IPS-NIHi11 (cell line): Measurements from ENCODE around the gene IREB2.
A peak's percentile ranks its signal among the peaks of the same experiment; 100 is the strongest.

ENCODE experiments used
- DNase-seq: peaks from one replicate; pipeline ENCODE4 v3.0.0; 2012; ENCODE audit warnings: mixed read lengths, low spot score

The IREB2 gene

DNA sequence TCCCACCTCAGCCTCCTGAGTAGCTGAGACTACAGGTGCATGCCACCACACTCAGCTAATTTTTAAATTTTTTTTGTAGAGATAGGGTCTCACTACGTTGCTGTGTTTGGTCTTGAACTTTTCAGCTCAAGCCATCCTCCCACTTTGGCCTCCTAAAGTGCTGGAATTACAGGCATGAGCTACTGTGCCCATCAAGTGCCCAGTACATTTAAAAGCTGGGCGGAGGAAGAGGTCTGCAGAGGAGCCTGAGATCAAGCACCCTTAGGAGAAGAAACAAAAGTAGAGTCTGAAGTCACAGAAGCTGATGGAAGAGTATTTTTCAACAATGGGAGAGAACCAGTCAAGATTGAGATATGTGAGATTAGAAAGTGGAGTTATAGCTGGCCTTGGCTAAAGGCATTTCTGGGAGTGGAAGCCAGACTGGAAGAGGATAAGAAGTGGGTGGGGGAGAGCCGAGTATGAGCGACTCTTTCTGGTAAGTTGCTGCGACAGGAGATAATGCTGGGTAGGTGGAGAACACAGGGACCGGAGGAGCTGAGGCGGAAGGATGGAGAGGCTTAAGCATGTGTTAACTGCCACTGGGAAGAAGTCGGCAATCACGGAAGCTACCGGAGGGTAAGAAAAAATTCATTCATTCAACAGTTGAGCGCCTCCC is 782 bp upstream of the IREB2 start:
- DNase-seq, result peak; percentile 46

DNA sequence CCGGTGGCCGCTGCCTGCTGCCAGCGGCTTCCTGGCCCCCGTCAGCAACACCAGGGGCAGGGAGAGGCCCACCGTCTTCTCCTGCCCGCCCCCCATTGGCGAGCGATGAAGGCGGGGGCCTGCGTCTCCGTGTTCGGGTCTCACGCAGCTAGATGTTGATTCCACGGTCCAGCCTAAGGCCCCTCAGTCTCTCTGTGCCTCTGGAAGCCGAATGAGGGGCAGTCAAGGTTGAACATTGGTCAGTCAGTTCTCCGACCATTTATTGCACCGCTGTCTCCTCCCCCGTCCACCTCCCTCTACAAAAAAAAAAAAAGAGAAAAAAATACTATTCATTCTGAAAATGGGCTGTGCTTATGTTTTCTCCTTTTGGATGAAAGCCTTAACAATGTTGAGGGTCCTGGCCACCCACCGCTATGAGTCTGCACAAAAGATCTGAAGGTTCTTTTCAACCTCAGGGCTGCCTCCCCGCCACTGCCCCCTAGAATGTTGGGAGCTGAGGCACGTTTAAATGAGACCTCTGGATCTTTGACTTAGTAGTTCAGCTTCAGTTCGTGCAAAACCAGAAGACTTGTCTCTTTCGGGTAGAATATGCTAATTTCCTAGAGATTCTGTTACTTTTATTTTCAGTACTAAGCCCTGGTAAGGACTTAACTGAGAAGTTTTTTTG is 736 bp downstream of the IREB2 start:
- DNase-seq, result peak; percentile 43

DNA sequence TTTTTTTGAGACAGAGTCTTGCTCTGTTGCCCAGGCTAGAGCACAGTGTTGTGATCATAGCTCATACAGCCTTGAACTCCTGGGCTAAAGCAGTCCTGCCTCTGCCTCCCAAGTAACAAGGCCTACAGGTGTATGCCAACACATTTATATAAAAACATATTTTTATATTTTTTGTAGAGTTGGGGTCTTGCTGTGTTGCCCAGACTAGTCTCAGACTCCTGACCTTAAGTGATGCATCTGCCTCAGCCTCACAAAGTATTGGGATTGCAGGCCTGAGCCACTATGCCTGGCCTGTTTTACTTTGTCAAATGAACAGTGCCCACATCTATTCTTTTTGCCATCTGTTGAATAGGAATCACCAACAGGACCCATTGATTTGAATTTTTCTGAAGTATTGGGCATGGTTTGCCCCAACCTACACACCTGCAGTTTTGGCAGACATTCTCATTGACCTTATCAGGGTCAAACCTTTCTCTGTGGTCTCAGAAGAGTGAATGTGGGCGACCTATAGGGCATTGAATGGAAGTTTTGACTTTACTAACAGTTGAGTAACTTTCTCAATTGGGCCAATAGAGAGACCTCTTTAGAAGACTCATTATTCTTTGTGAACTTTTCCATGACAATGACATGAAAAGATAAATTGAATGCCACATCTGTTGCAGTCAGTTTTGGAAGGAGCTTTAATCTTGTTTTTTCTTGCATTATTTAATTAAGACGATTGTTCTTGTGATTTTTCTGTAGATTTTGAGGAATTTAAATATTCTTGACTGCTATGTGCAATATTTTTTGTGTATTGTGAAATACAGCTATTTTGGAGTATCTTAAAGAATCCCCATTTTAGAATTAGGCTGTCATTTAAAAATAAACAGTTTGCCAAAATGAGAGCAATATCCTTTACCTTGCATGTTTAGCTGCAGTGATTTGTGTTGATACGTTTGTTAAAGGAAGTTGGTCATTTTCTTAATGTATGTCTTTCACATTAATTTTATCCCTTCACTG is 2.7 kb downstream of the IREB2 start:
- no peak for DNase-seq

DNA sequence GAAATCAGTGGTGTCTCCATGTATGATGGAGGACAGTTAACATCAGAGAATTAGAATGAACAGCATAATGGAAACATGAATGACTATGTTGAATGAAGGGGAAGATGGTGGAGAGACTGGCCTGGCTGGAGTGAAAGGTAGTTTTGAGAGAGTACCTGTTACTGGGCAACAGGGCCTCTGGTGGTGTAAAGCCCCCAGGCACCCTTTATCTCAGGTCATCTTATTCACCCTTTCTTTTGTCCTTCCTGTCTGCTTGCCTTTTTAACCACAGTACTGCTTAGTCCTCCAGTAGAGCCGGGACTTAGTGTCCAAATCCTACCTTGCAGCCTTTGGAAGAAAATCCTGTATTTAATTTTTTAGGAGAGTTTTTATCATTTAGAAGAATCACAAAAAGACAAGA is 6.2 kb downstream of the IREB2 start:
- no peak for DNase-seq

DNA sequence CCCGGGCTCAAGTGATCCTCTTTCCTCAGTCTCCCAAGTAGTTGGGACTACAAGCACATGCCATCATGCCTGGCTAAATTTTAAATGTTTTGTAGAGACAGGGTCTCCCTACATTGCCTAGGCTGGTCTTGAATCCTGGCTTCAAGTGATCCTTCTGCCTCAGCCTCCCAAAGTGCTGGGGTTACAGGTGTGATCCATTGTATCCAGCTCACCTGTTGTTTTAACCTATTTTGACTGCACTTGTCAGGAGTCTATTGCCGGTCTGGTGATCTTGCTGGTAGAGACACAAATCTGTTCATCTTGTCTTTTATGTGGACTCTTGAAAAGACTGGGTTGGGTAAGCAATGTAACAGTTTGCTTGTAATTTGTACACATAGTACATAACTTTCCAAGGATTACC is 7.9 kb downstream of the IREB2 start:
- no peak for DNase-seq

DNA sequence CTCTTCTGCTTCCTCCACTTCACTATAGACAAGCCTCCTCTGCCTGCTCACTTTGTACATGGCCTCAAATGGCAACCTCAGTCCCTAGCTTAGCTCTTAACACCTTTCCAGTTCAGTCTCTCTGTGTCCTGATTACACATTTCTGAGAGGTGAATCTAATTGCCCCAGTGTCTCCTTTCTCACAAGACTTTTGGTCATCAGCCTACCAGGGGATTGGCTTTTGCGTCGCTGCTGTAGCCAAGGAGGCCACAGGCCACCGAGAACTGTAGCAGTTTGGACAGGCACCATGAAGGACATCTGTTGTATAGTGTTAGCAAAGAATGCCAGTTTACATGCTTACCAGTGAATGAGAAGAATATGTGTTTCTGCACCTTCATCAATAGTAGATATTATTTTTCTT is 8.5 kb downstream of the IREB2 start:
- no peak for DNase-seq

DNA sequence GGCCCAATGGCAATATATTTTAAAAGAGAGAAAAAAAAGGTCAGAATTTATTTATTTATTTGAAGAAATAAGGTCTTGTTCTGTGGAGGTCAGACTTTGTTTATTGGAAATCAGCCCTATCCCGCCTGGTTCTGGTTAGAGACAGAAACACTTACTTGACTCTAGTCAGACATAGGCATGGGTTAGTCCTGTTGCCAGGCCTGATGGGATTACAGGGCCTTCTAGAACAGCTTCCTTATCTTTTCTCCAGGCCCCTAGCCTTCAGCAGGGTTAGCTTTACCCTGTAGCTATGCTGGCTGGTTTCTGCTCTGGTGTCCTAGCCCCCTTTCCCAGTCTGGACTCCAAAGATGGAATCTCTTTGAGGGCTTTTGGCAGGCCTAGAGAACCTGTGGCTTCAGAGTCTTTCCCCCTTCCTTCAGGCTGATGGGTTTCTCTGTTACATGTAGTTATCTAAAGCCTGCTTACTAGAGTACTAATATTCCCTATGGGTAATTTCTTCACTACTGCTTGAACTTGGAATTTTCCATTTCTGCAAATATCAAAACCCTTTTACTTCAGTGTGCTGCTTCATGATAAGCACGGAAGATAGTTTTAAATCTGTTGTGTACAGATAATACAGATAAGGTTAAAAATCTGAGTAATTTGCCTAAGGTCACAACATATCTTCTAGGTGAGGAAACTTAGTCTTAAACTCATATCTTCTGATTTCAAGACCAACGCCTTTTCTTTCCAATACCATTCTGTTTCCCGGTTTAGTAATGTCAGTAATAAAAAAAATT is 10.6 kb downstream of the IREB2 start:
- DNase-seq, result no peak

DNA sequence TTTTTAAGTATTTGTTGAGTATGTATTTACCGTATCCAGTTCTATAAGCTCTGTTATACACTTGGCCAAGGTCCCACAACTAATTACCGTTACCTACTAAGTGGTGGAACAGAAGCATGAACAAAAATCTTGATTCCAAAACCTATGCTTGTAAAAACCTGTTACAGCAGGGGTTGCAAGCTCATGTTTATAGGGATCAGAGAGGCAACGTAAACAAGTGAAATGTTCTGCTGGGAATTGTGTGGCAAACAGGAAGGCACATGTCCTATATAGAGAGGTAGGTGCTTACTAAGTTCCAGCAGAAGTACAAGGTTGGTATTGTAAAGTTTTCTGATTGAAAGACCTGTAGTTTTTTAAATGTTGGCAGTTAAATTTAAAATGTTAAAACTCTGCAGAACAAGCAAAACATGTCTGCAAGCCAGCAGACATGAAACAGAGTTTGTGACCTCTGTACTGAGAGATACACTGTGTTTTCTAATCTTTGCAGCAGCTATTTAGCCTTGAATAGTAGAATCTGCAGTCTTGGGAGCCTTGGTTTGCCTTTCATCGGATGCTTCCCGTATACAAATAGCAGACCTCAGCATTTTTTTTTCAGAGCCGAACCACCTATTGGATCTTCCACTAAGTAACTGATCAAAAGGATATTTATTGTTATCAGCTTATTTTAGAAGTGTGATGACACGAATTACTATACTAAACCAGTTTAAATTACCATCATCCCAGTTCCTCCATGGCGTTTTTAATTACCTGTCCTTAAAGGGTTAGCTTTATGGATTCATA is 11.4 kb downstream of the IREB2 start:
- no peak for DNase-seq

DNA sequence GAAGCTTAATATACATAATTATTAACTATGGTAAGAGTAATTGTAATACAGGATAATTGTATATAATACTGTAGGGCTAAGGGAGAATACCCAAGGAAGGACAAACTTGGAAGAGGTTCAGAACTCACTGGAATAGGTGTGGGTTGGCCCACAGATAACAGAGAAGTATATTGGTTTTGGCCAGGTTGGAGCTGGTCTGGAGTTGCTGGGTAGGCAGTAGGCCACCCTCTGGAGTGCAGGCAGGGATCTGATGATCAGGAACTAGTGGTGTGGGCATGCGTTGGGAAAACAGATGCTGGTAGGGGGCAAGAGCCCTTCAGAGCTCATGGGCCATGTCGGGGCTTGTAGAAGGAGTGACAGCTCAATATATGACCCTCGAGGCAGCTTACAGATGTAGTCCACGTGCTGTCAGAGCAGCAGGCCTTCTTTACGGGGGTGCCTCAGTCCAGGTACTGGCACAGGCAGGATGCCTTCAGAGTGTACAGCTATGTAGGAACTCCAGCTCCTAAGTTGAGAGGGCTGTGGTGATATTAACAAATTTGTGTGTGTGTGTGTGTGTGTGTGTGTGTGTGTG is 12.4 kb downstream of the IREB2 start:
- no peak for DNase-seq

DNA sequence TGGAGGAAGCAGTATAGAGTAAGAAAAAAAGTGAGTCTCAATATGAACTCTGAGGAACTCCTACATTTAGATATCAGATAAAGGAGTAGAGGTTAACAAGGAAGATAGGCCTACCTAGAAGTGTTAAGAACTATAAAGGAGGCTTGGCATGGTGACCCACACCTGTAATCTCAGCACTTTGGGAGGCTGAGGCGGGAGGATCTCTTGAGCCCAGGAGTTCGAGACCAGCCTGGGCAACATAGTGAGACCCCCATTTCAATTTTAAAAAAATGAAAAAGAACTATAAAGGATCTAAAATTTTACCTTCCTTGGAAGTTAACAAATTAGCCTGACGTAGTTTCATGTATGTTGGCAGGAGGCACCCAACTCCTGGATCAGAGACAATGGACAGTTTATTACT is 14.5 kb downstream of the IREB2 start:
- no peak for DNase-seq

DNA sequence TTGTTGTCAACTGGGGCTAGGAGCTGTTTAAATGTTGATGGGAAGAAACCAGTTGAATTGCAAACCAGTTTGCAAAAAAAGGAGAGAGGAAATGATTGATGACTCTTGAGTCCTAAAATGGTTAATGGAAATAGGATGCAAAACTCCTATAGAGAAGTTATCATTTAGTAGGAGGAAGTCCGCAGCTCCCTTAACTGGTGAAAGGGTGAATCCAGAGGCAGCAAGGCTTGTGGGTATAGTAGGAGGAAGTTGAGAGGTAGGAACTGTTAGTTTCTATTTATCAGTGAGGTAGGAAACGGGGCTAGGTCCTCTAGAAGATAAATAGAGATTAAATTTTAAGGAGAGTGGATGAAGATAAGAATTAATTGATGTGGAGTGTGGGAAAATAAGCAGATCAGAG is 15.4 kb downstream of the IREB2 start:
- DNase-seq, result no peak

DNA sequence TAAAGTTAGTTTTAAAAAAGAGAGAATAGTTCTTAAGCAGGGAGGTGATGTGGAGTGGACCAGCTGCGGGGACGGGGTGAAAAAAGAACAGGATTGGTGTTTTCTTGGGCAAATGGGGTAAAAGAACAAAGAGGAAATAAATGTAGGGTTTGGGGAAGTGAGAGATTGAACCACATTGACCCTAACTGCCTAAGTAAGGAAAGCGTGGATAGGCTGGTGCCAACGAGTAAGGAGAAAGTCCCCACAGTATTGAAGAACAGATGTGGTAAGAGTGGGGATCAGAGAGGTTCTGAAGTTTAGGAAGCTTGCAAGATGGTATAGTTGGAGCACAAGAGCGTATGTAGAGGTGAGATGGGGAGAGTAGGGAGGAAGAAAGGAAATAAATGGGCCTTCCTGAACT is 17.0 kb downstream of the IREB2 start:
- DNase-seq, result no peak

DNA sequence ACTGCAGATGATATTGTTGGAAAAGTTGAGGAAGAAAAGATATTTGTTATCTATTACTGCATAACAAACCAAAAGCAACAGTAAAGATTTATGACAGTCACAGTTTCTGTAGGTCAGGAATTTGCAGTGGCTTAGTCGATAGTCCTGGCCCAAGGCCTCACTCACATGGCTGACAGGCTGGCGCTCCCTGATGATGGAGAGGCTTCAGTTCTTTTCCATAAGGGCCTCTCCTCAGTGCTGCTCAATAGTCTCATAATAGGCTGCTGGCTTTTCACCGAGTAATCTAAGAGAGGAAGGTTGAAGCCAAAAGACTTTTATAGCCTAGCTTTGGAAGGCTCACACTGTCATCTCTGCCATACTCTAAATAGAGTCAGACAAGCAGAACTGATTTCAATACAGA is 17.7 kb downstream of the IREB2 start:
- DNase-seq, result no peak

DNA sequence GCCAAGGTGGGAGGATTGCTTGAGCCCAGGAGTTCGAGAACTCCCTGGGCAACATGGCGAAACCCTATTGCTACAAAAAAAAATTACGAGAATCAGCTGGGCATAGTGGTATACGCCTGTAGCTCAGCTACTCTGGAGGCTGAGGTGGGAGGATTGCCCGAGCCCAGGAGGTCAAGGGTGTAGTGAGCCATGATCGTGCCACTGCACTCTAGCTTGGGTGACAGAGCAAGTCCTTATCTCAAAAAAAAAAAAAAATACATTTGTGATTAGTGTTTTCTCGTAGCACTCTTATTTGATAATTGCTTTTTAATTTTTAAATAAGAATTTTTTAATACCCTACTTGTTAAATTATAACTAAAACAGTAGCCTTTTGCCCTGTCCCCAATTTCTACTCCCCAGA is 18.4 kb downstream of the IREB2 start:
- DNase-seq, result no peak

DNA sequence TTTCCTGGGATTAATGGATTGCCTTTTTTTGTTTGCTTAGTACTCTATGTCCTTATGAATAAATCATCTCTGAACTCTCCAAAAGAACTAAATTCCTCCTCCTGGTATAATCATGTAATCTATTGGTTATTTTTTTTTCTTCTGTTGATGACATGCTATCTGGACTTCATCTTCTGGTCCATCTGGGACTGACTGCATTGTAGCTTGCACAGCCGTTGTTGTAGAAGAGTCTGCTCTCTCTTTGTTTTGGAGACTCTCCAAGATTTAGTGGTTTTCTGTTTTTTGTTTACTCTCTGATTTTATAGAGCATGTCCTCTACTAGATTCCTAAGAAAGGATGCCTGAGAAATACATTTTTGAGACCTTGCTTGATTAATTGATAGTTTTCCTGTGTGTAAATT is 19.1 kb downstream of the IREB2 start:
- no peak for DNase-seq

DNA sequence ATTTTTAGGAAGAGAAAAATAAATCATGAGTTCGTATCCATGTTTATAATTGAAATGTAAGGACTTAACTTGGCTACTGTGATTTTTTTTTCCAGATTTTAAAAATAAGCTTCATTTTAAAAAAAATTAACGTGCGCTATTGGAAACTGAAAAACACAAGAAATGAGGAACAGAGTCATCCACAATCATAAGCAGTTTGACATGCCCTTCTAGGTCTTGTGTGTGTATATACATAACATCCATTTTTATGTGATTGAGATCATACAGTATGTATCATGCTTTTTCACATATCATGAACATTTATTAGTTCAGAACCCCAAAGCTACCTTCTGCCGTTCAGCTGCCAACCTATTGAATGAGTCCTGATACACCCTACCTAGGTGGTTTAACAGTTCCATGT is 22.7 kb downstream of the IREB2 start:
- DNase-seq, result no peak

DNA sequence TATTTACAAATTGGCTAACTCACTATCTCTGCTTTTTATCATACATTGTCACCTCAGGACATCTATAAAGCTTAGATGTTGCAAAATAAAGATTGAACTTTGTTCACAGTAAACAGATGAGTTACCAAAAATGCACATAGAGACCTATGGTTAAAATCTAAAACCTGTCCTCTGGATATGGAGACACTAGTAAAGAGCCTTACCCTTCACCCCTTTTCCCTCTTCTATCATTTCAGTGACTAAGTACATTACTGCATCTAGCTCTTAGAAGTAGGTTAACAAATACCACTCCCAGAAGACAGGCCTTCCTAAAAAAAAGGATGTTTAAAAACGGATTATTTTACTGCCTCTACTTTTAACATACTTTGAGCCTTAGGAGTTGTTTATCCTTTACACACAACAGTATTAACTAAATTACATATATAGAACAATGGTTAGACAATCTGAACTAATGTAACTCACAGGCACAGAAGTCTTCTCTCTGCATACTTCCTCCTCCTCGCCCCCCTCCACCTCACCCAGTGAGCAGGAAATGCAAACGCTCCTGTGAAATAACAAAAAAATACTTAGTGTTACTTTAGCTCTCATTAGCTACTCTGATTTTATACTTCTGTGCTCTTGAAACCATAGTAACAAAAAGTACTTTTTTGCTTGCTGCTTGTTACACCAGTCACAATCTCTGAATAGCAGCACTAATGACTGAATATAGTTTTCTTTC is 23.3 kb downstream of the IREB2 start:
- DNase-seq, result peak; percentile 23

DNA sequence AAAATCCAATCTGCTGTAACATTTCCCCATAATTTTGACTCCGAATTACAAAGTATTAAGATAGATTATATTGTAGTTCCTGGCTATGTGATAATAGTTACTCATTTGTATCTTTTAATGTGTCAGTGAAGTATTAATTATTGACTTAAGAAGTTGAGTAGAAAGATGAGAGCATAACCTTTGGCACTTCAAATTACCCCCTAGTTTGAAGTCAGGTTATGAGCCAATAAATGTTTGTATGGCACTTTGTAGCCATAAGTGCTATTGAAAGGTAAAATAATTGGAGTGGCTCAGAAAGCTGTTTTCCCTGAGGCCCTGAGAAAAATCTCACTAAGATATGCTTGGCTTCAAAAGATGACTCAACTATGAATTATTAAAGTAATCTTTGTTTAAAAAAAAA is 31.0 kb downstream of the IREB2 start:
- no peak for DNase-seq

DNA sequence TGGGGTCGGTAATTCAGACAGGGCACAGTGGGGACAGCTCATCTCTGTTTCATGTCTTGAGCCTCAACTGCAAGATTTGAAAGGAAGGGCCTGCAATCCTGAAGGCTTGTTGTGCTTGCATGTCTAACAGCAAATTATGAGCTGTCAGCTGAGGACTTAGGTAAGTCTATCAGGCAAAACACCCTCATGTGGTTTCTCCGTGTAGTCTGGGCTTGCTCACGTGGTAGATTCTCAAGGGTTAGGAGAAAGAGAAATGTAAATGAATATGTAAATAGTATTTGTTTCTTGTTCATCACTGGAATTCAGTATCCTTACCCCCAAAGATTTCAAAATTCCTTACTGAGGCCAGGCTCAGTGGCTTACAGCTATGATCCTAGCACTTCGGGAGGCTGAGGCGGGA is 39.3 kb downstream of the IREB2 start:
- no peak for DNase-seq

DNA sequence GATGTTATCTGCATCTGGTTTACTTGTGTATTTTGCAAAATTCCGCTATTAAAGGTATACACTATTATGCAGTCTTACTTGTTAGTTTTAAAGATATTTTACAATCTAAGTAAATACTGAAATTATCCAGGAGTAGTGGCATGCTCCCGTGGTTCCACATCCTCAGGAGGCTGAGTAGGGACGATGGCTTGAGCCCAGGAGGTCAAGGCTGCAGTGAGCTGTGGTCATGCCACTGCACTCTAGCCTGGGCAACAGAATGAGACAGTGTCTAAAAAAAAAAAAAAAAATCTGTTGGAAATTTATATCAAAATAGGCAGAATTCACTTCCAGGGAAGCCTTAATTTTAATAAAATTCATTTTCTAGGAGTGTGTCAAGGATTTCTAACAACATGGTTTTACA is 41.6 kb downstream of the IREB2 start:
- no peak for DNase-seq
